ENCODE data around the gene MFAP3L. TPM values are rescaled to one million over a fixed set of nuclear protein-coding genes. Genes with fewer than 3 reads are reported as not detected.

The MFAP3L gene
- total and polyA plus RNA-seq, 8 donors = 0.76 to 4.1 (median 2.1) TPM

DNA sequence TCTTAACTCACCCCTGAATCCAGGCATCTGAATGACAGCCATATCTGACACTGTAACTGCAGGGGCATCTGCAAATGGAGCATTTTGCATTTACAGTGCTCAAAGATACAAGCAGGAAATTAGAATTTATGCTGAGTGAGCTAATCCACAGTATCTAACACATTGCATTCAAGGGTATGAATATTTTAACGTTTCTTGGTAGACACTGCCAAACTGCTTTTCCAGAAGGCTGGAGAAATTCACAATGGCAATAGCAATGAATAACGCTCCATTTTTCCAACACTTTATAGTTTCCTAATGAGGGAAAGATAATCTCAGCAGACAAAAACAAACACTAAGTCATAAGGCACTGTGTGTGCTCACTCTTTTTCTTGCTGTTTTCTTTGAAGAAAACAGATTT lies 32.6 kb upstream of the MFAP3L start:
- DNase-seq (no peak), ATAC-seq (no peak), FAIRE-seq (no peak)
- 66 to 78% methylated on average over 2 of the region's 2 CpGs for WGBS, 2 donors
- H3K27ac ChIP-seq = no peak overlapping the region
- no peak overlapping the region for H3K4me3 ChIP-seq
- intact Hi-C loops (cut with DNase I) = loop anchor here in 1 of 3 donors (10.0 kb wide), 1 partner anchor 244 kb away; no protein-coding TSS in a partner anchor
- H3K27me3 ChIP-seq = no peaks in the 10 kb centered on the region
- no peaks in the 10 kb centered on the region for H3K4me1 ChIP-seq
- TF ChIP-seq, protein P1, sequence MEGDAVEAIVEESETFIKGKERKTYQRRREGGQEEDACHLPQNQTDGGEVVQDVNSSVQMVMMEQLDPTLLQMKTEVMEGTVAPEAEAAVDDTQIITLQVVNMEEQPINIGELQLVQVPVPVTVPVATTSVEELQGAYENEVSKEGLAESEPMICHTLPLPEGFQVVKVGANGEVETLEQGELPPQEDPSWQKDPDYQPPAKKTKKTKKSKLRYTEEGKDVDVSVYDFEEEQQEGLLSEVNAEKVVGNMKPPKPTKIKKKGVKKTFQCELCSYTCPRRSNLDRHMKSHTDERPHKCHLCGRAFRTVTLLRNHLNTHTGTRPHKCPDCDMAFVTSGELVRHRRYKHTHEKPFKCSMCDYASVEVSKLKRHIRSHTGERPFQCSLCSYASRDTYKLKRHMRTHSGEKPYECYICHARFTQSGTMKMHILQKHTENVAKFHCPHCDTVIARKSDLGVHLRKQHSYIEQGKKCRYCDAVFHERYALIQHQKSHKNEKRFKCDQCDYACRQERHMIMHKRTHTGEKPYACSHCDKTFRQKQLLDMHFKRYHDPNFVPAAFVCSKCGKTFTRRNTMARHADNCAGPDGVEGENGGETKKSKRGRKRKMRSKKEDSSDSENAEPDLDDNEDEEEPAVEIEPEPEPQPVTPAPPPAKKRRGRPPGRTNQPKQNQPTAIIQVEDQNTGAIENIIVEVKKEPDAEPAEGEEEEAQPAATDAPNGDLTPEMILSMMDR (IDR thresholded peaks at IDR 0.05) = no peak
- H3K36me3 ChIP-seq = no peaks in the 10 kb centered on the region
- H3K9me3 ChIP-seq = no peaks in the 10 kb centered on the region

DNA sequence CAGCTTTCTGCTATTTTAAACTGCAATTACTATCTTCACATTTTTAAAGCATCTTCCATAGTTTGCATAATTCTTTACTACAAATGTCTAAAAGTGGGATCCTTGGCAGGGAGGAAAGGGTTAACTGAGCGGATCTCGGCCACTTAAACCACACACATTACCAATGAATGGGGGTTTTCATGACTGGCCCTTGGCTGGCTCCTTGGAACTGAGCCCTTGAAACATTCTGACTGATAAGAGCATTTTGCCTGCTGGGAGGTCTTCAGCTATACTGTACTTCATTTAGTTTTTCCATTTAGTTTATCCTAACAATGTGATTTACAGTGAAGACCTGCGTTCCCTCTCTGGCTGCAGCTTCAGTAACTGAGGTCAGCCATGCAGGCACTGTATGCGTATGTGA lies 31.7 kb upstream of the MFAP3L start:
- no peak for DNase-seq
- H3K36me3 ChIP-seq = no peaks in the 10 kb centered on the region
- WGBS, 2 donors = 55 to 60% methylated on average over 4 of the region's 4 CpGs
- no peak overlapping the region for H3K27ac ChIP-seq
- H3K27me3 ChIP-seq = no peaks in the 10 kb centered on the region
- no peak for ATAC-seq
- no peak for FAIRE-seq
- no peak overlapping the region for H3K4me3 ChIP-seq
- TF ChIP-seq, protein P1 (IDR thresholded peaks at IDR 0.05) = no peak
- intact Hi-C loops (cut with DNase I) = loop anchor here in 1 of 3 donors (10.0 kb wide), 1 partner anchor 243 kb away; no protein-coding TSS in a partner anchor
- H3K4me1 ChIP-seq = no peaks in the 10 kb centered on the region
- H3K9me3 ChIP-seq = no peaks in the 10 kb centered on the region

DNA sequence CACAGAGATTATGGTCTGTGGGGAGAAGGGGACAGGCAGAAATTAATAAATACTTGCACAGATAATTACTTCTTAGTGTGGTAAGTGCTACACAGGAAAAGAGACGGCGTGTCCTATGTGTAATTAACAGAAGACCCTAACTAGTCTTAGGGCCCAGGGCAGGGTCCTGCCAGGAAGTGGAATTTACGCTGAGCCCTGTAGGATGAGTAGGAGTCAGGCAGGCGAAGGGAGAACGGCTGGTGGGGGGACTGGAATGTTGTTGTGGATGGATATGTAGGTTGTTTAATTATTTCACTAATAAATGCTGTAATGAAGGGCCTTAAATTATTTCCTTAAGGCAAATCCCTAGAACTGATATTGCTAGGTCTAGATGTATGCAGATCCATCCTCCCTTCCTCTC lies 26.7 kb upstream of the MFAP3L start:
- Histone ChIP-seq H3K27ac (no peak overlapping the region), H3K4me3 (no peak overlapping the region), H3K9me3 (no peaks in the 10 kb centered on the region), H3K36me3 (no peaks in the 10 kb centered on the region), H3K4me1 (no peaks in the 10 kb centered on the region), H3K27me3 (no peaks in the 10 kb centered on the region)
- WGBS, 2 donors = 61 to 81% methylated on average over 5 of the region's 5 CpGs
- DNase-seq = no peak
- TF ChIP-seq, protein P1 (IDR thresholded peaks at IDR 0.05) = no peak
- FAIRE-seq = no peak
- intact Hi-C loops (cut with DNase I) = loop anchor here in 2 of 3 donors (5.0 to 10.0 kb wide), 2 partner anchors 238 to 246 kb away; no protein-coding TSS in a partner anchor
- ATAC-seq = no peak

DNA sequence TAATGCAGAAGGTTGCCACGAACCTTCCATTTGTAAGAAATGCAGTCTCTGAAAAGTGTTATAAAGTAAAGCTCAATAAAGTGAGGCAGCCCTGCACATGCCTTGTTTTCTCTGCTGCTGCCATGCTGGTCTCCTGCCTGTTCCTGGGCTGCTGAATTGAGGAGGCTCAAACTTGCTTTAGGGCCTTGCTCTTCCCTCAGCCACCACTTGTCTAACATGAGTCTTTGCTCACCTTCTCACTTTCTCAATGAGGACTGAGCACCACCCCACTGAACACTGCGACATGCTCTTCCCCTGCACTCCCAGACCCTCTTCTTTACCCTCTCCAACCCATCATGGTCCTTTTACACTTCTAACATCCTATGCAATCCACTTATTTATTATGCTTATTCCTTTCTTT lies 25.2 kb upstream of the MFAP3L start:
- 70 to 80% methylated on average over 2 of the region's 2 CpGs for WGBS, 2 donors

DNA sequence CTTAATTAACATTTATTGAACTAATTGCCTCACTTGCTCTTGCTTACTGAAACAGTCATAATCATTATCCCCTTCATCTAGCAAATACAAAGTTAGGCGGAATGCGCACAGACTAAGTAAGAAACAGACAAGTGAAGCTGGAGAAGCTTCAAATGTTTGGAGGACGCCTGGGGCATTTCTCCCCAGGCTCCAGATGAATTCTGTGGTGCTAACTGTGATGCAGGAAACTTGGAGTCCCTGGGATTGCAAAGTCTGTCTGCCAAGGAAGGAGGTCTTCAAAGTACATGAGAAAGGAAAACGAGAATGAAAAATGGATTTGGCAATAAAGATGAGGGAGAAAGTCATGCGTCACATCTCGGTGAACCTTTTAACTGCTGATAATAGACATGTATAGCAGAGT lies 23.6 kb upstream of the MFAP3L start:
- ATAC-seq (no peak), FAIRE-seq (no peak), DNase-seq (no peak)
- no peaks in the 10 kb centered on the region for H3K36me3 ChIP-seq
- TF ChIP-seq, protein P1 (IDR thresholded peaks at IDR 0.05) = no peak
- H3K27me3 ChIP-seq = no peaks in the 10 kb centered on the region
- H3K4me3 ChIP-seq = no peak overlapping the region
- H3K27ac ChIP-seq = no peak overlapping the region
- WGBS, 2 donors = 64 to 74% methylated on average over 6 of the region's 6 CpGs
- no peaks in the 10 kb centered on the region for H3K4me1 ChIP-seq
- intact Hi-C loops (cut with DNase I) = loop anchor here in 2 of 3 donors (5.0 to 10.0 kb wide), 3 partner anchors 235 to 435 kb away; partner anchors contain the start of gene NEK1 (in 1 of the 2)
- no peaks in the 10 kb centered on the region for H3K9me3 ChIP-seq

More for the DNA sequence above, 25.2 kb upstream of the MFAP3L start:
- no peak overlapping the region for H3K27ac ChIP-seq
- TF ChIP-seq, protein P1 (IDR thresholded peaks at IDR 0.05) = no peak
- no peaks in the 10 kb centered on the region for H3K4me1 ChIP-seq
- H3K36me3 ChIP-seq = no peaks in the 10 kb centered on the region
- DNase-seq (no peak), ATAC-seq (no peak), FAIRE-seq (no peak)
- no peak overlapping the region for H3K4me3 ChIP-seq
- H3K27me3 ChIP-seq = no peaks in the 10 kb centered on the region
- intact Hi-C loops (cut with DNase I) = loop anchor here in 2 of 3 donors (5.0 to 10.0 kb wide), 2 partner anchors 237 to 244 kb away; no protein-coding TSS in a partner anchor
- H3K9me3 ChIP-seq = no peaks in the 10 kb centered on the region
